GM23338 (cell line): ENCODE measurements around the gene PDE10A. TPM values are rescaled to one million over a fixed set of nuclear protein-coding genes. Genes with fewer than 3 reads are reported as not detected.

ENCODE experiments used
- ATAC-seq: fragments of 200-7000 bp; cut with Tn5 transposase; 3 replicates; pipeline ENCODE4 v1.9.1; 2020
- DNase-seq: peaks from one replicate; pipeline ENCODE4 v3.0.0-alpha.2; 2015; ENCODE audit warnings: low spot score
- H2AFZ ChIP-seq: fragments of 200-600 bp; sonication (generic); 2 replicates; pipeline ENCODE4 v1.8.0; 2016; ENCODE audit warnings: antibody characterized with exemption, mild to moderate bottlenecking, moderate library complexity
- H3F3A ChIP-seq: fragments of 200-600 bp; sonication (generic); replicated peaks from 2 replicates; pipeline ENCODE4 v1.8.0; 2017; ENCODE audit warnings: antibody characterized with exemption, mixed run types, low read depth
- H3K27ac ChIP-seq: fragments of 200-600 bp; sonication (generic); 2 replicates; pipeline ENCODE4 v1.6.1; 2016; ENCODE audit warnings: low read depth
- H3K27me3 ChIP-seq: fragments of 200-600 bp; sonication (generic); 2 replicates; pipeline ENCODE4 v1.8.0; 2016; ENCODE audit warnings: mild to moderate bottlenecking, mixed run types, moderate library complexity; ENCODE audit not compliant: insufficient read depth
- H3K36me3 ChIP-seq: fragments of 200-600 bp; sonication (generic); 2 replicates; pipeline ENCODE4 v1.8.0; 2016; ENCODE audit warnings: mild to moderate bottlenecking; ENCODE audit not compliant: insufficient read depth
- H3K4me1 ChIP-seq: fragments of 200-600 bp; sonication (generic); 2 replicates; pipeline ENCODE4 v1.8.0; 2016; ENCODE audit warnings: mild to moderate bottlenecking, moderate library complexity; ENCODE audit not compliant: insufficient read depth
- H3K4me2 ChIP-seq: fragments of 200-600 bp; sonication (generic); 2 replicates; pipeline ENCODE4 v1.7.1; 2017; ENCODE audit warnings: mixed run types
- H3K4me3 ChIP-seq: fragments of 200-600 bp; sonication (generic); 2 replicates; pipeline ENCODE4 v1.6.1; 2016; ENCODE audit warnings: mixed run types
- H3K79me2 ChIP-seq: fragments of 200-600 bp; sonication (generic); replicated peaks from 2 replicates; pipeline ENCODE4 v1.8.0; 2017; ENCODE audit warnings: mild to moderate bottlenecking; ENCODE audit not compliant: insufficient read depth
- H3K9me2 ChIP-seq: fragments of 200-600 bp; sonication (generic); 2 replicates; pipeline ENCODE4 v1.8.0; 2017; ENCODE audit not compliant: insufficient read depth
- H4K20me1 ChIP-seq: fragments of 200-600 bp; sonication (generic); replicated peaks from 2 replicates; pipeline ENCODE4 v1.8.0; 2017; ENCODE audit warnings: mild to moderate bottlenecking; ENCODE audit not compliant: insufficient read depth
- H3K27ac Mint-ChIP-seq: 2 replicates; pipeline ENCODE4 v1.8.0; 2020; ENCODE audit warnings: inconsistent platforms, mild to moderate bottlenecking, moderate library complexity, mixed read lengths
- H3K27me3 Mint-ChIP-seq: 3 replicates; pipeline ENCODE4 v1.8.0; 2022; ENCODE audit warnings: low read depth, mild to moderate bottlenecking, moderate library complexity, mixed read lengths, inconsistent platforms; ENCODE audit not compliant: insufficient read depth, poor library complexity
- H3K36me3 Mint-ChIP-seq: 3 replicates; pipeline ENCODE4 v1.8.0; 2021; ENCODE audit warnings: low read depth, mild to moderate bottlenecking, inconsistent platforms, moderate library complexity, mixed read lengths
- H3K4me1 Mint-ChIP-seq: 3 replicates; pipeline ENCODE4 v1.8.0; 2020; ENCODE audit warnings: mild to moderate bottlenecking, inconsistent platforms, mixed read lengths
- H3K4me3 Mint-ChIP-seq: 3 replicates; pipeline ENCODE4 v1.8.0; 2021; ENCODE audit warnings: moderate library complexity, mild to moderate bottlenecking, inconsistent platforms, mixed read lengths
- H3K9me3 Mint-ChIP-seq: 3 replicates; pipeline ENCODE4 v1.8.0; 2020; ENCODE audit warnings: moderate library complexity, mild to moderate bottlenecking, inconsistent platforms, mixed read lengths
- CREB1 ChIP-seq: fragments of 250-450 bp; sonication (Bioruptor Pico); IDR thresholded peaks from 2 replicates; pipeline ENCODE4 v1.5.0; 2020; ENCODE audit warnings: low read depth, mild to moderate bottlenecking, moderate library complexity
- EZH2 ChIP-seq: fragments of 200-600 bp; sonication (generic); IDR thresholded peaks from one replicate; pipeline ENCODE4 v1.8.0; 2017; ENCODE audit warnings: antibody characterized with exemption, mild to moderate bottlenecking, low read depth; ENCODE audit not compliant: unreplicated experiment
- EZH2phosphoT487 ChIP-seq: fragments of 200-600 bp; sonication (generic); IDR thresholded peaks from one replicate; pipeline ENCODE4 v1.8.1; 2018; ENCODE audit warnings: antibody characterized with exemption; ENCODE audit not compliant: unreplicated experiment
- JUNB ChIP-seq: IDR thresholded peaks from one replicate; pipeline ENCODE4 v1.6.1; 2016; ENCODE audit warnings: antibody characterized with exemption; ENCODE audit not compliant: unreplicated experiment
- NANOG ChIP-seq: IDR thresholded peaks from 2 replicates; pipeline ENCODE4 v1.6.1; 2016; ENCODE audit warnings: antibody characterized with exemption, borderline replicate concordance
- POLR2AphosphoS5 ChIP-seq: IDR thresholded peaks from 2 replicates; pipeline ENCODE4 v1.6.1; 2016; ENCODE audit warnings: antibody characterized with exemption, low read depth
- STAT1 ChIP-seq: IDR thresholded peaks from one replicate; pipeline ENCODE4 v1.6.1; 2016; ENCODE audit warnings: antibody characterized with exemption; ENCODE audit not compliant: unreplicated experiment
- ZNF114 ChIP-seq: fragments of 250-450 bp; sonication (Bioruptor Pico); IDR thresholded peaks from 2 replicates; pipeline ENCODE4 v1.5.0; 2020; ENCODE audit warnings: mild to moderate bottlenecking, moderate library complexity
- ZNF331 ChIP-seq: fragments of 250-450 bp; sonication (Bioruptor Pico); IDR thresholded peaks from 2 replicates; pipeline ENCODE4 v1.5.0; 2020; ENCODE audit warnings: low read depth, mild to moderate bottlenecking, moderate library complexity
- polyA plus RNA-seq: library from polyadenylated mRNA; unstranded; fragments of >200 nt; fragmentation: Nextera tagmentation; extraction: Ambion mirVana; gene quantifications from 2 replicates; pipeline ENCODE4 v1.2.1, GENCODE V29; 2016
- total RNA-seq: library from RNA; depleted of rRNA; stranded (reverse); fragments of >200 nt; shearing (Covaris generic); gene quantifications from 2 replicates; pipeline ENCODE4 v1.2.3, GENCODE V29; 2014
- TF ChIP-seq, protein P1 (sequence below): fragments of 250-450 bp; sonication (Bioruptor Pico); IDR thresholded peaks from 2 replicates; pipeline ENCODE4 v1.5.0; 2020; ENCODE audit warnings: mild to moderate bottlenecking, moderate library complexity
- TF ChIP-seq, protein P2 (sequence below): IDR thresholded peaks from one replicate; pipeline ENCODE4 v1.6.1; 2018; ENCODE audit warnings: antibody characterized with exemption; ENCODE audit not compliant: unreplicated experiment
- TF ChIP-seq, protein P3 (sequence below), 2 experiments: fragments of 200-600 bp in 1 of 2; sonication (generic) in 1 of 2; conservative IDR thresholded peaks; 2 replicates each; pipeline versions ENCODE4 v1.5.1 to v1.6.1; 2016 to 2017; ENCODE audit warnings: antibody characterized with exemption in 2 of 2, low read depth in 2 of 2, mild to moderate bottlenecking in 2 of 2, moderate library complexity in 1 of 2
- TF ChIP-seq, protein P4 (sequence below): IDR thresholded peaks from 2 replicates; pipeline ENCODE4 v1.6.1; 2016; ENCODE audit warnings: antibody characterized with exemption

Gene PDE10A
- total and polyA plus RNA-seq, 2 experiments from 2014 or later = 0.50 to 3.9 TPM

DNA sequence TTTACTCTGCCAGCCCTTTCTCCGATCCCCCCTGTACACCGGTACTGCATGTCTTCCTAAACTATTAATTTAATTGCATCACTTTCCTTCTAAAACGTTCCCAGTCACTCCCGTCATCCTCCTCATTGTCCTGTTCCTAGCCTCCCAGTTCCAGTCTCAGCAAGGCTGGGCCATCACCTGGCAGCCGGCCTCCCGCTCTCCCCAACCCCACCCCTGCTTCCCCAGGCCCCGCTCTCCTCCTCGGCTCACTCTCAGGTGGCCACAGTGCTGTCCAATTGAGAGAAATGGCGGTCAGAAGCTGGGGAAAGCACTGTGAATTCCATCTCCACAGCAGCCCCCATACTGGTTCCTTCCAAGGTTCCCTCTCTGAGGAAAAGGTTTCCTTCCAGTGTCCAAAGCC is 8.9 kb downstream of the PDE10A start:
- Mint-ChIP-seq H3K4me3 (no peak overlapping the region), H3K9me3 (no peaks in the 10 kb centered on the region), H3K27ac (no peak overlapping the region), H3K36me3 (no peaks in the 10 kb centered on the region), H3K4me1 (peaks cover 17% of the 10 kb centered on the region), H3K27me3 (peaks cover 13% of the 10 kb centered on the region)
- Histone ChIP-seq H2AFZ (no peak overlapping the region), H3K27me3 (peaks cover 28% of the 10 kb centered on the region), H3K4me2 (no peak overlapping the region), H4K20me1 (no peaks in the 10 kb centered on the region), H3K4me1 (peaks cover 27% of the 10 kb centered on the region), H3K79me2 (no peaks in the 10 kb centered on the region), H3K27ac (no peak overlapping the region), H3K36me3 (no peaks in the 10 kb centered on the region), H3K4me3 (no peak overlapping the region), H3F3A (no peaks in the 10 kb centered on the region), H3K9me2 (no peaks in the 10 kb centered on the region)
- no peak for DNase-seq
- no peak for ATAC-seq
- TF ChIP-seq, protein P1, sequence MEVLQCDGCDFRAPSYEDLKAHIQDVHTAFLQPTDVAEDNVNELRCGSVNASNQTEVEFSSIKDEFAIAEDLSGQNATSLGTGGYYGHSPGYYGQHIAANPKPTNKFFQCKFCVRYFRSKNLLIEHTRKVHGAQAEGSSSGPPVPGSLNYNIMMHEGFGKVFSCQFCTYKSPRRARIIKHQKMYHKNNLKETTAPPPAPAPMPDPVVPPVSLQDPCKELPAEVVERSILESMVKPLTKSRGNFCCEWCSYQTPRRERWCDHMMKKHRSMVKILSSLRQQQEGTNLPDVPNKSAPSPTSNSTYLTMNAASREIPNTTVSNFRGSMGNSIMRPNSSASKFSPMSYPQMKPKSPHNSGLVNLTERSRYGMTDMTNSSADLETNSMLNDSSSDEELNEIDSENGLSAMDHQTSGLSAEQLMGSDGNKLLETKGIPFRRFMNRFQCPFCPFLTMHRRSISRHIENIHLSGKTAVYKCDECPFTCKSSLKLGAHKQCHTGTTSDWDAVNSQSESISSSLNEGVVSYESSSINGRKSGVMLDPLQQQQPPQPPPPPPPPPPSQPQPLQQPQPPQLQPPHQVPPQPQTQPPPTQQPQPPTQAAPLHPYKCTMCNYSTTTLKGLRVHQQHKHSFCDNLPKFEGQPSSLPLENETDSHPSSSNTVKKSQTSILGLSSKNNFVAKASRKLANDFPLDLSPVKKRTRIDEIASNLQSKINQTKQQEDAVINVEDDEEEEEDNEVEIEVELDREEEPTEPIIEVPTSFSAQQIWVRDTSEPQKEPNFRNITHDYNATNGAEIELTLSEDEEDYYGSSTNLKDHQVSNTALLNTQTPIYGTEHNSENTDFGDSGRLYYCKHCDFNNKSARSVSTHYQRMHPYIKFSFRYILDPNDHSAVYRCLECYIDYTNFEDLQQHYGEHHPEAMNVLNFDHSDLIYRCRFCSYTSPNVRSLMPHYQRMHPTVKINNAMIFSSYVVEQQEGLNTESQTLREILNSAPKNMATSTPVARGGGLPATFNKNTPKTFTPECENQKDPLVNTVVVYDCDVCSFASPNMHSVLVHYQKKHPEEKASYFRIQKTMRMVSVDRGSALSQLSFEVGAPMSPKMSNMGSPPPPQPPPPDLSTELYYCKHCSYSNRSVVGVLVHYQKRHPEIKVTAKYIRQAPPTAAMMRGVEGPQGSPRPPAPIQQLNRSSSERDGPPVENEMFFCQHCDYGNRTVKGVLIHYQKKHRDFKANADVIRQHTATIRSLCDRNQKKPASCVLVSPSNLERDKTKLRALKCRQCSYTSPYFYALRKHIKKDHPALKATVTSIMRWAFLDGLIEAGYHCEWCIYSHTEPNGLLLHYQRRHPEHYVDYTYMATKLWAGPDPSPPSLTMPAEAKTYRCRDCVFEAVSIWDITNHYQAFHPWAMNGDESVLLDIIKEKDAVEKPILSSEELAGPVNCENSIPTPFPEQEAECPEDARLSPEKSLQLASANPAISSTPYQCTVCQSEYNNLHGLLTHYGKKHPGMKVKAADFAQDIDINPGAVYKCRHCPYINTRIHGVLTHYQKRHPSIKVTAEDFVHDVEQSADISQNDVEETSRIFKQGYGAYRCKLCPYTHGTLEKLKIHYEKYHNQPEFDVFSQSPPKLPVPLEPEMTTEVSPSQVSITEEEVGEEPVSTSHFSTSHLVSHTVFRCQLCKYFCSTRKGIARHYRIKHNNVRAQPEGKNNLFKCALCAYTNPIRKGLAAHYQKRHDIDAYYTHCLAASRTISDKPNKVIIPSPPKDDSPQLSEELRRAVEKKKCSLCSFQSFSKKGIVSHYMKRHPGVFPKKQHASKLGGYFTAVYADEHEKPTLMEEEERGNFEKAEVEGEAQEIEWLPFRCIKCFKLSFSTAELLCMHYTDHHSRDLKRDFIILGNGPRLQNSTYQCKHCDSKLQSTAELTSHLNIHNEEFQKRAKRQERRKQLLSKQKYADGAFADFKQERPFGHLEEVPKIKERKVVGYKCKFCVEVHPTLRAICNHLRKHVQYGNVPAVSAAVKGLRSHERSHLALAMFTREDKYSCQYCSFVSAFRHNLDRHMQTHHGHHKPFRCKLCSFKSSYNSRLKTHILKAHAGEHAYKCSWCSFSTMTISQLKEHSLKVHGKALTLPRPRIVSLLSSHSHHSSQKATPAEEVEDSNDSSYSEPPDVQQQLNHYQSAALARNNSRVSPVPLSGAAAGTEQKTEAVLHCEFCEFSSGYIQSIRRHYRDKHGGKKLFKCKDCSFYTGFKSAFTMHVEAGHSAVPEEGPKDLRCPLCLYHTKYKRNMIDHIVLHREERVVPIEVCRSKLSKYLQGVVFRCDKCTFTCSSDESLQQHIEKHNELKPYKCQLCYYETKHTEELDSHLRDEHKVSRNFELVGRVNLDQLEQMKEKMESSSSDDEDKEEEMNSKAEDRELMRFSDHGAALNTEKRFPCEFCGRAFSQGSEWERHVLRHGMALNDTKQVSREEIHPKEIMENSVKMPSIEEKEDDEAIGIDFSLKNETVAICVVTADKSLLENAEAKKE = no peak
- no peak for TF ChIP-seq STAT1
- TF ChIP-seq EZH2 = no peak
- TF ChIP-seq POLR2AphosphoS5 = no peak
- TF ChIP-seq, protein P2, sequence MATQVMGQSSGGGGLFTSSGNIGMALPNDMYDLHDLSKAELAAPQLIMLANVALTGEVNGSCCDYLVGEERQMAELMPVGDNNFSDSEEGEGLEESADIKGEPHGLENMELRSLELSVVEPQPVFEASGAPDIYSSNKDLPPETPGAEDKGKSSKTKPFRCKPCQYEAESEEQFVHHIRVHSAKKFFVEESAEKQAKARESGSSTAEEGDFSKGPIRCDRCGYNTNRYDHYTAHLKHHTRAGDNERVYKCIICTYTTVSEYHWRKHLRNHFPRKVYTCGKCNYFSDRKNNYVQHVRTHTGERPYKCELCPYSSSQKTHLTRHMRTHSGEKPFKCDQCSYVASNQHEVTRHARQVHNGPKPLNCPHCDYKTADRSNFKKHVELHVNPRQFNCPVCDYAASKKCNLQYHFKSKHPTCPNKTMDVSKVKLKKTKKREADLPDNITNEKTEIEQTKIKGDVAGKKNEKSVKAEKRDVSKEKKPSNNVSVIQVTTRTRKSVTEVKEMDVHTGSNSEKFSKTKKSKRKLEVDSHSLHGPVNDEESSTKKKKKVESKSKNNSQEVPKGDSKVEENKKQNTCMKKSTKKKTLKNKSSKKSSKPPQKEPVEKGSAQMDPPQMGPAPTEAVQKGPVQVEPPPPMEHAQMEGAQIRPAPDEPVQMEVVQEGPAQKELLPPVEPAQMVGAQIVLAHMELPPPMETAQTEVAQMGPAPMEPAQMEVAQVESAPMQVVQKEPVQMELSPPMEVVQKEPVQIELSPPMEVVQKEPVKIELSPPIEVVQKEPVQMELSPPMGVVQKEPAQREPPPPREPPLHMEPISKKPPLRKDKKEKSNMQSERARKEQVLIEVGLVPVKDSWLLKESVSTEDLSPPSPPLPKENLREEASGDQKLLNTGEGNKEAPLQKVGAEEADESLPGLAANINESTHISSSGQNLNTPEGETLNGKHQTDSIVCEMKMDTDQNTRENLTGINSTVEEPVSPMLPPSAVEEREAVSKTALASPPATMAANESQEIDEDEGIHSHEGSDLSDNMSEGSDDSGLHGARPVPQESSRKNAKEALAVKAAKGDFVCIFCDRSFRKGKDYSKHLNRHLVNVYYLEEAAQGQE = no peak
- TF ChIP-seq NANOG = no peak
- TF ChIP-seq, protein P3, sequence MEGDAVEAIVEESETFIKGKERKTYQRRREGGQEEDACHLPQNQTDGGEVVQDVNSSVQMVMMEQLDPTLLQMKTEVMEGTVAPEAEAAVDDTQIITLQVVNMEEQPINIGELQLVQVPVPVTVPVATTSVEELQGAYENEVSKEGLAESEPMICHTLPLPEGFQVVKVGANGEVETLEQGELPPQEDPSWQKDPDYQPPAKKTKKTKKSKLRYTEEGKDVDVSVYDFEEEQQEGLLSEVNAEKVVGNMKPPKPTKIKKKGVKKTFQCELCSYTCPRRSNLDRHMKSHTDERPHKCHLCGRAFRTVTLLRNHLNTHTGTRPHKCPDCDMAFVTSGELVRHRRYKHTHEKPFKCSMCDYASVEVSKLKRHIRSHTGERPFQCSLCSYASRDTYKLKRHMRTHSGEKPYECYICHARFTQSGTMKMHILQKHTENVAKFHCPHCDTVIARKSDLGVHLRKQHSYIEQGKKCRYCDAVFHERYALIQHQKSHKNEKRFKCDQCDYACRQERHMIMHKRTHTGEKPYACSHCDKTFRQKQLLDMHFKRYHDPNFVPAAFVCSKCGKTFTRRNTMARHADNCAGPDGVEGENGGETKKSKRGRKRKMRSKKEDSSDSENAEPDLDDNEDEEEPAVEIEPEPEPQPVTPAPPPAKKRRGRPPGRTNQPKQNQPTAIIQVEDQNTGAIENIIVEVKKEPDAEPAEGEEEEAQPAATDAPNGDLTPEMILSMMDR (conservative IDR thresholded peaks at IDR 0.05; ENCODE audit: low read depth in 2 of 2) = no peak
- TF ChIP-seq CREB1 (CRISPR knock-in tag) = no peak
- TF ChIP-seq JUNB = no peak
- no peak for TF ChIP-seq ZNF331 (CRISPR knock-in tag)
- TF ChIP-seq EZH2phosphoT487 = no peak
- TF ChIP-seq, protein P4, sequence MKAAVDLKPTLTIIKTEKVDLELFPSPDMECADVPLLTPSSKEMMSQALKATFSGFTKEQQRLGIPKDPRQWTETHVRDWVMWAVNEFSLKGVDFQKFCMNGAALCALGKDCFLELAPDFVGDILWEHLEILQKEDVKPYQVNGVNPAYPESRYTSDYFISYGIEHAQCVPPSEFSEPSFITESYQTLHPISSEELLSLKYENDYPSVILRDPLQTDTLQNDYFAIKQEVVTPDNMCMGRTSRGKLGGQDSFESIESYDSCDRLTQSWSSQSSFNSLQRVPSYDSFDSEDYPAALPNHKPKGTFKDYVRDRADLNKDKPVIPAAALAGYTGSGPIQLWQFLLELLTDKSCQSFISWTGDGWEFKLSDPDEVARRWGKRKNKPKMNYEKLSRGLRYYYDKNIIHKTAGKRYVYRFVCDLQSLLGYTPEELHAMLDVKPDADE = no peak
- no peak for TF ChIP-seq ZNF114 (CRISPR knock-in tag)
